Measurements from ENCODE around the gene TMEM128. TPM values are rescaled to one million over a fixed set of nuclear protein-coding genes. Genes with fewer than 3 reads are reported as not detected.
A peak's percentile ranks its signal among the peaks of the same experiment; 100 is the strongest.

The TMEM128 gene
- 10 to 100 TPM in 8 of 10 donors, 1 to 10 TPM in 2; 8.3 to 13.1 (median 10.6) TPM for total RNA-seq
- 10 to 100 TPM; 13.5 to 18.2 TPM for polyA plus RNA-seq
- long read RNA-seq, donor 1, transcript TMEM128-202 (5 exons, 1,221 nt): major isoform, 10 of 11 reads
- long read RNA-seq, donor 1, partial matches to known transcripts: 1 of 11 reads
- long read RNA-seq, donor 1, other reads (novel, unspliced or antisense): 0 of 11 reads
- long read RNA-seq, donor 2, transcript TMEM128-202 (5 exons, 1,221 nt): major isoform, 8 of 9 reads
- long read RNA-seq, donor 2, partial matches to known transcripts: 0 of 9 reads
- long read RNA-seq, donor 2, other reads (novel, unspliced or antisense): 1 of 9 reads
- long read RNA-seq, donor 3, transcript TMEM128-202 (5 exons, 1,221 nt): major isoform, 28 of 40 reads
- long read RNA-seq, donor 3, partial matches to known transcripts: 1 of 40 reads
- long read RNA-seq, donor 3, other reads (novel, unspliced or antisense): 11 of 40 reads

- WGBS, 2 donors: 1% methylated on average over 62 of the region's 62 CpGs
- Histone ChIP-seq H3K9me3 (no peaks in the 10 kb centered on the region), H3K4me3 (peak within 1 kb of the TSS; percentile 61 to 94 (median 86)), H3K27ac (peak within 1 kb of the TSS; percentile 83 to 97 (median 94)), H3K4me1 (peaks cover 0 to 24% (median 18%) of the 10 kb centered on the region in 9 donors), H3K27me3 (peaks cover 0 to 4% (median 0%) of the 10 kb centered on the region in 7 donors), H3K36me3 (peaks cover 0 to 31% (median 8%) of the 10 kb centered on the region in 9 donors)
- peak; percentile 91 to 94 for DNase-seq
- peak; percentile 96 to 99 (median 98) for ATAC-seq
- intact Hi-C loops (cut with DNase I): loop anchor here in 1 of 10 donors (10.0 kb wide), 1 partner anchor 297 kb away; the partner anchor contains the start of gene STX18
- peak in 4 of 9 donors; percentile 13 to 28 (median 23) for TF ChIP-seq CTCF (IDR thresholded peaks at IDR 0.05)
Measured at GRCh38 chr4:4248029-4248884, at the start of gene TMEM128. TMEM128 (minus strand) TSS chr4:4248223; CDS start chr4:4248202, 21 bp downstream.

DNA sequence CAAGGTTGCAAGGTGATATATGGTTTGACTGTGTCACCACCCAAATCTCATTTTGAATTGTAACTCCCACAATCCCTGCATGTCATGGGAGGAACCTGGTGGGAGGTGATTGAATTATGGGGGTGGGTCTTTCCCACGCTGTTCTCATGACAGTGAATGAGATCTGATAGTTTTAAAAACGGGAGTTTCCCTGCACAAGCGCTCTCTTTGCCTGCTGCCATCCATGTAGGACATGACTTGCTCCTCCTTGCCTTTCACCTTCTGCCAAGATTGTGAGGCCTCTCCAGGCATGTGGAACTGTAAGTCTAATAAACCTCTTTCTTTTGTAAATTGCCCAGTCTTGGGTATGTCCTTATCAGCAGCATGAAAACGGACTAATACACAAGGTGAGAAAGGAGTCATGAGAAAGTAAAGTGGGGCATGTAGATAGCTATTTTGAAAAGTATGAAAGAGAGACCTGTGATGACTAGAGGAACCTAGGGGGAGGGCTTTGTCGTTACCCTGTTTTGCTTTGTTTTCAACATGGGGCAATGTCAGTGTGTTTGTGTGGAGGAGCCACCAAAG lies 48.3 kb upstream of the TMEM128 start:
- no peak for ATAC-seq
- Histone ChIP-seq H3K9me3 (no peaks in the 10 kb centered on the region), H3K27me3 (no peaks in the 10 kb centered on the region), H3K4me3 (no peak overlapping the region), H3K4me1 (peaks cover 0 to 25% (median 7%) of the 10 kb centered on the region in 9 donors), H3K36me3 (peaks cover 0 to 43% (median 10%) of the 10 kb centered on the region in 9 donors), H3K27ac (no peak overlapping the region)
- intact Hi-C loops (cut with DNase I): no loop called here
- no peak for DNase-seq
- TF ChIP-seq CTCF (IDR thresholded peaks at IDR 0.05): no peak
- 91 to 98% methylated on average over 5 of the region's 5 CpGs for WGBS, 2 donors

GRCh38 chr4:4293279-4293678 lies 45.3 kb upstream of the TMEM128 start:
- Histone ChIP-seq H3K4me1 (peaks cover 4 to 45% (median 25%) of the 10 kb centered on the region in 9 donors), H3K9me3 (no peaks in the 10 kb centered on the region), H3K36me3 (peaks cover 0 to 15% (median 0%) of the 10 kb centered on the region in 9 donors), H3K27ac (no peak overlapping the region), H3K4me3 (no peak overlapping the region), H3K27me3 (no peaks in the 10 kb centered on the region)
- 92 to 95% methylated on average over 3 of the region's 3 CpGs for WGBS, 2 donors
- intact Hi-C loops (cut with DNase I): loop anchor here in 1 of 10 donors (5.0 kb wide), 1 partner anchor 41 kb away; no protein-coding TSS in a partner anchor
- no peak for TF ChIP-seq CTCF (IDR thresholded peaks at IDR 0.05)
- ATAC-seq (no peak), DNase-seq (no peak)
